ENCODE measurements around the gene KL.

Gene KL

DNA sequence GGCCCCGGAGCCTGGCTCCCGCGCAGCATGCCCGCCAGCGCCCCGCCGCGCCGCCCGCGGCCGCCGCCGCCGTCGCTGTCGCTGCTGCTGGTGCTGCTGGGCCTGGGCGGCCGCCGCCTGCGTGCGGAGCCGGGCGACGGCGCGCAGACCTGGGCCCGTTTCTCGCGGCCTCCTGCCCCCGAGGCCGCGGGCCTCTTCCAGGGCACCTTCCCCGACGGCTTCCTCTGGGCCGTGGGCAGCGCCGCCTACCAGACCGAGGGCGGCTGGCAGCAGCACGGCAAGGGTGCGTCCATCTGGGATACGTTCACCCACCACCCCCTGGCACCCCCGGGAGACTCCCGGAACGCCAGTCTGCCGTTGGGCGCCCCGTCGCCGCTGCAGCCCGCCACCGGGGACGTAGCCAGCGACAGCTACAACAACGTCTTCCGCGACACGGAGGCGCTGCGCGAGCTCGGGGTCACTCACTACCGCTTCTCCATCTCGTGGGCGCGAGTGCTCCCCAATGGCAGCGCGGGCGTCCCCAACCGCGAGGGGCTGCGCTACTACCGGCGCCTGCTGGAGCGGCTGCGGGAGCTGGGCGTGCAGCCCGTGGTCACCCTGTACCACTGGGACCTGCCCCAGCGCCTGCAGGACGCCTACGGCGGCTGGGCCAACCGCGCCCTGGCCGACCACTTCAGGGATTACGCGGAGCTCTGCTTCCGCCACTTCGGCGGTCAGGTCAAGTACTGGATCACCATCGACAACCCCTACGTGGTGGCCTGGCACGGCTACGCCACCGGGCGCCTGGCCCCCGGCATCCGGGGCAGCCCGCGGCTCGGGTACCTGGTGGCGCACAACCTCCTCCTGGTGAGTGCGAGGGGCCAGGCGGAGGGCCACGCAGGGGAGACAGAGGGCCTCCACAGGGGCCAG lies at the start of gene KL:
Gene KL (plus strand): TSS at position 10 of the 909 bp plus-strand sequence. CDS start 18 bp downstream, at position 28.
- peak in 1 of 2 experiments; percentile 1 for DNase-seq (ENCODE audit: low read depth in 2 of 2)

- no peak for DNase-seq (ENCODE audit: low read depth in 2 of 2)
These were observed 48.5 kb upstream of the KL start for GRCh38 chr13:32967584-32968182.

DNA sequence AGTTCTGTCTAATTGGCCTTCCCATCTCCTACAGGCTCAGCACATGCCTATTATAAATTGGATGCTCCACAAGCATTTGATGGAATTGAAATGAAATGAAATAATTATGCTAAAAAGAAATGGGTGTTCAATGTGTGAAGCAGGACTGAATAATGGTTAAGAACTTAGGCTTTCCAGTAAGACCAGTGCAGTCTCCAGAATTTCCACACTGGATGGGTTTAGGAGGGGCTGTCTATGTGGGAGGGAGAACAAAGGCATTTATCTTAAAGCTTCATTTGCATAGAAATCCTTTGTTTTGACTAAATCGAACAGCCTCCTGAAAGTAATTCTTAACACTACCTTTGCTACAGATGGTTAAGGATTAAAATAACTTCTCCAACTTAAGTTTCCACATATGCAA lies 47.9 kb upstream of the KL start:
- DNase-seq (ENCODE audit: low read depth in 2 of 2), result no peak

GRCh38 chr13:32968793-32969192 lies 47.4 kb upstream of the KL start:
- DNase-seq (ENCODE audit: low read depth in 2 of 2), result no peak

DNA sequence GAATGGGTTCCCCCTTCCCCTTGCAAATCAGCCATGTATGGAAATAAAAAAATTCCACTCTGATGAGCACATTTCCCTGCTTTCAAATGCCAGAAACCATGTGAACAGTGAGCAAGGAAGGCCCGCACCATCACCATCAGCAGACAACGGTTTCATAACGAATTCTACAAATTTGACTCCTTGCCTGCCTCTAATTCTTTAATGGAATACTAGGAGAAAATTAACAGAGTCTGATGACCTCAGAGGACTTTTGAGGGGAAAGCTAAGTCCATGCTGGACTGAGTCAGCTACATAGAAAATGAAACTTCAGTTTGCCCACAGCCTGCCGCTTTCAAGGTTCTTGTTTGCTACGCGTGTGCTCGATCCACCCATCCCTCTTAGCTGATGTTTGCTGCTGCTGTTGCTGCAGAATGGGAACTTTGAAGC lies 46.7 kb upstream of the KL start:
- DNase-seq (ENCODE audit: low read depth in 2 of 2), result no peak

DNA sequence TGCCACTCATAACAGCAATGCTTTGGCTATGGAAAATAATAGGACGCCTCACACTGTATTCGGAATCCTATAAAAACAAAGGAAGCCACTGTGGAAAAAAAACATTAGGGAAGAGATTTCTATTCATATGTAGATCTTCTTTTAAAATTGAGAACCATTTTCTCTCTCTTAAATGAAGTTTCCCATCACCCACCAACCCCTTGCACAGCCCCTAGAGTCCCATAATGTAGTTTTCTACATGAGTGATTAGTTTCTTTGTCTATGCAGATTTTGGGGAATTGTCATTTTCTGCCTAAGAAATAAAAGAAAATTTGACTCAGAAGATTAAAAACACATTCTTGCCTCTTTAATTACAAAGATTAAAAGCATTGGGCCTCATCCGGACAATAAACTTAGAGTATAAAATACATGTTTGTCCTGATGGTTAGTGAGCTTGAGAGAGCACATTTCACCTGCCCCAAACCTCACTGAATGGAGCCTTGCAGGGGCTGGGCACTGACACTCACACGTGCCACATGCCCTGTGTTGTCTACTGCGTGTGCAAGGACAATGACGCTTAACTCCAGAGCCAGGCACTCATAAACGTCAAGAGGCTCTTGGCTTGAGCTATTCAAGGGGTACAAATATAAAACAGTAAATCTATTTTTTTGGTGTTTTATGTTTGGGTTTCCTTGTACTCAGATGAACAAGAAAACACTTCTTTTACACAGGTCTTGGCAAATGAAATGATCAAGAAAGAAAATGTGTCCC lies 40.0 kb upstream of the KL start:
- DNase-seq (ENCODE audit: low read depth in 2 of 2), result no peak

- DNase-seq (ENCODE audit: low read depth in 2 of 2), result no peak
These were observed 39.3 kb upstream of the KL start for GRCh38 chr13:32976912-32977311.

GRCh38 chr13:32977321-32977720 lies 38.9 kb upstream of the KL start:
- no peak for DNase-seq (ENCODE audit: low read depth in 2 of 2)

DNA sequence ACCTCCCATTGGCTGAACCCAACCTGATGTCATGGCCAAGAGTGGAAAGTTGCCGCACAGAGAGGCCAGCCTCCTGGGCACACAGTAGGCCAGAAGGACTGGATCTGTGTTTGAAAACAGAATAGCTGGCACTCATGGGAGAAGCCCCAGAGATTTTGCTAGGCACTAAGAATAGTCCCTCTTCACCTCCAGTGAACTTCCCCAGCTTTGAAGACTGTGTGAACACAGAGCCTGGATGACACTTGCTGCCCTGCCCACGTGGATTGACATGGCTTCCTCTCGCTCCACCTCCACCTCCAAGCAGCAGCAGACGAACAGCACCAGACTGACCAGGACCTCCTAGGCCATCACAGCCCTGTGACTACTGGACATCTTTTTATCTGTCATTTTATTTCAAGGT lies 37.9 kb upstream of the KL start:
- DNase-seq (ENCODE audit: low read depth in 2 of 2), result no peak

GRCh38 chr13:32983058-32983457 lies 33.2 kb upstream of the KL start:
- DNase-seq (ENCODE audit: low read depth in 2 of 2), result no peak

GRCh38 chr13:32984857-32985626 lies 31.2 kb upstream of the KL start:
- no peak for DNase-seq (ENCODE audit: low read depth in 2 of 2)

DNA sequence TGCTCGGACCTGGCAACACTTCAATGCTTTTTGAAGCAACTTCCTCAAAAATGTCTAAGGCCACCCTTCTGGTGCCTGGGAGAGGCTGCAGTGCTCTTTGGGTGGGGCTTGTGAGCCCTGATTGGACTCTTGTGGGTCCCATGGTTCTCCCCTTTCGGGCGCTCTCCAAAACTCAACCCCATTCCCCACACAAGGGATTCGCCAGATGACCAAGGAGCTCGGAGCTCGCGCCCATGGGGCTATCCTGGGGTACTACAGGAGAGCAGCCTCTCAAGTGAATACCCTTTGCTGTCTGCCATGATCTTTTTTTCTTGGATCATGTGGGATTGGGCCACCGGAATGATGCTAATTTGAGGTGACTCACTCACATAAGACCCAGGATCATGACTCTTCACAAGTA lies 29.7 kb upstream of the KL start:
- no peak for DNase-seq (ENCODE audit: low read depth in 2 of 2)

DNA sequence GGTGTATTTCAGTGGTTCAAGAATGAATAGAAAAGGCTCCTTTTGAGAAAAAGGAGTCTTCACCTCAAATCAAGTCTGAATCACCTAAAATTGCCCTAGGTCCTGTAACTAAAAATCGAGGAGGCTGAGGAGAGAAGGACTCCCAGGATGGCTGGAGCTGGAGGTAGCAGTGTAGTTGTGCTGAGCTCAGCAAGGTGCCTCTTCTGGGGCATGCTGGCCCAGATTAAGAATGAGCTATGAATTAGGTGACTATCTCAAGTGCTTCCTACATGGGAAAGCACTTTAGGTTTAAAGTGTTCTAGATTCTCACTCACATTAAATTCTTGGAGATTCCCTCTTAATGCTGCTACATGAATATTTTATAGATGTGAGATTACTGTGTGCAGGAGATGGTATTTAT lies 28.8 kb upstream of the KL start:
- no peak for DNase-seq (ENCODE audit: low read depth in 2 of 2)

DNA sequence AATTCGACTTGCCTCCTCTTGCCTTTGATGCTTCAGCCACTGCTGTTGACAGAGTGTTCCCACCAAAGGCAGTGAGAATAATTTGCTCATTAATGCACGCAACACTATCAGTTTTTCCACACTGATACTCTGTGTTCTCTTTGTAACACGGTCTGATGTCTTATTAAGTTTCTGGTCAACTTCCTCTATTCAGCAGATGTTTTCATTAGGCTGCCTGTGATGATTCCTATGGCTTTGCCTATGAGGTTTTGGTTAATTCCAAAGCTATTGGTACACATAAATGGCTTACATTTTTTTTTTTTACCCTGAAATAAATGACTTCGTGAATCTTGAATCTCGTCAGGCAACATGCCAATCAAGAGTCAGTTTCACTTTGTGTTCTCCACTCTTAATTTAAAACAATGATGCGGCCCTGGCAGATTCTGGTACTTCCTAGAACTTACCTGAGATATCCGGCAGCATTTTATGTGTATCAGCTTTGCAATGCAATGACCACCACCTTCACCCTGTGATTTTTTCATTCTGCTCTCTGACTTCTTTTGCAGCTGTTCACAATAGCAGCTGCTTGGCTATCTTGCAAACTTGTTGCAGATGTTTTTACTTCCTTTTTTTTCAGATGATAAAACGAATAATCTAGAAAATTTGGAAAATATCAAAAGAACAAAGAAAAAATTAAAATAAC lies 27.5 kb upstream of the KL start:
- no peak for DNase-seq (ENCODE audit: low read depth in 2 of 2)

DNA sequence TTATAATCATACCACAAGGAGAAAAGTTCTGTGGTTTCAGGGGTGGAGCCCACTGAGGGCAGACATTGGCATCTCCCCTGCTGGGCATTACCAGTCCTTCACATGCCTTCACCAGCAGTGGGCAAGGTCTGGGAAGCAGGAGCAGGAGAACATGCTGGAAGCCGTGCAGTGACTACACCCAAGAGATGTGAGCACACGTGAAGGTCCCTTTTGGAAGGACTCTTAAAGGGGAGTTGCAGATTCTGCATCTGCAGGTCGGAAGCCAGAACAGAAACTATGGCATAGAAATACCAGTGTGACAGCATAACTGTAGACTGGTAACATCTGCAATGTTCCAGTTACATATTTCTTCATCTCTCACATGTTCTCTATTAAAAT lies 26.9 kb upstream of the KL start:
- DNase-seq (ENCODE audit: low read depth in 2 of 2), result no peak

DNA sequence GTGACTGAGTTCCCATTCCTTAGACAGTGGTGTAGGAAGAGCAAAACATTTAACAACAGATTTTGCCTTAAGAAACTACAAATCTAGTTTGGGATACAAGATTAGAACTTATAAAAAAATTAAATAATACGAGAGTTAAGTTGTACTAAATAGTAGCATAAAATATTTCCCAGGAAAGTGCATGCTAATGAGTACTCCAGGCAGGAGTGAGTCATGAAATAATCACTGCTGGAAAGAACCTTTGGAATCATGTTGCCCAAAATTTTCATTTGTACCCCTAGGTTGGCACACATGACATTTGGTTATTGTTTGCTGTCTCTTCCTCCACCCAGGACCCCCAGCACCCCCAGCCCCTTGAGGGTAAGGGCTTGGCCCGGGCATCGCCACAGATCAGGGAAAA lies 26.3 kb upstream of the KL start:
- DNase-seq (ENCODE audit: low read depth in 2 of 2), result no peak

DNA sequence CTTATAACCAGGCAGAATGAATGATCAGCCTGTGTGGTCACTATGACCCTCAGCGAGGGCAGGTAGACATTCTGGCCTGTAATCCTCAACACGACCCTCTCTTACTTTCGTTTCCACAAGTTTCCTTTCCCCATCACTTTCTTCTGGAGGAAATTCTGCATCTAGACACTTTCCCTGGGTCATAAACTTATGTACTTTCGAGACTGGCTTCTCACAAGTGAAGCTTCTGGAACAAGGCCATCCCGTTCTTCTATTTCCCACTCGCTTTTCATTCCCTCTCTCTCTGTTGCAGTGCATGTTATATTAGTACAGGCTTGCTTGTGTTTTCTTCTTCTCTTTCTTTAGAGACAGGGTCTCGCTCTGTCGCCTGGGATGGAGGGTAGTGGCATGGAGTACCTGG lies 23.1 kb upstream of the KL start:
- DNase-seq (ENCODE audit: low read depth in 2 of 2), result no peak

DNA sequence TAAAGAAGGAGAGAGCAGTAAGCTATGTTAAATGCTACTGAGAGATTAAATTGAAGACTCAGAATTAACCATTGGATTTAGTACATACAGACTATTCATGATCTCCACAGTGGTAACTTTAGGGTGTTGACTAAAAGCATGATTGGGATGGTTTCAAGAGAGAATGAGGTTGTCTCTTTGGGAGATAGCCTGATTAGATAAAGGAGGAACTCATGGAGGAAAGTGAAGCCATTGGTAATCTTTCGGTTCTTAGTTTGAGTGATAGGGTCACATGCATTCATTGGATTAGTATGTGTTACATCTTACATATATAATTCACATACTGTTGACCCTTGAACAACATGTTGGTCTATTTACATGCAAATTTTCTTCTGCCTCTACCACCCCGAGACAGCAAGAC lies 18.8 kb upstream of the KL start:
- no peak for DNase-seq (ENCODE audit: low read depth in 2 of 2)

- DNase-seq (ENCODE audit: low read depth in 2 of 2), result no peak
These were observed 17.3 kb upstream of the KL start for GRCh38 chr13:32998966-32999365.

GRCh38 chr13:33000365-33000764 lies 15.9 kb upstream of the KL start:
- no peak for DNase-seq (ENCODE audit: low read depth in 2 of 2)

GRCh38 chr13:33003458-33004019 lies 12.7 kb upstream of the KL start:
- DNase-seq (ENCODE audit: low read depth in 2 of 2), result no peak
